HG03460 (cell line): Measurements from ENCODE around the gene BAD.

Source experiments
- ATAC-seq: cut with Tn5 transposase; IDR thresholded peaks from one replicate; pipeline ENCODE4 v1.9.1; 2021; ENCODE audit not compliant: unreplicated experiment

Gene BAD

DNA sequence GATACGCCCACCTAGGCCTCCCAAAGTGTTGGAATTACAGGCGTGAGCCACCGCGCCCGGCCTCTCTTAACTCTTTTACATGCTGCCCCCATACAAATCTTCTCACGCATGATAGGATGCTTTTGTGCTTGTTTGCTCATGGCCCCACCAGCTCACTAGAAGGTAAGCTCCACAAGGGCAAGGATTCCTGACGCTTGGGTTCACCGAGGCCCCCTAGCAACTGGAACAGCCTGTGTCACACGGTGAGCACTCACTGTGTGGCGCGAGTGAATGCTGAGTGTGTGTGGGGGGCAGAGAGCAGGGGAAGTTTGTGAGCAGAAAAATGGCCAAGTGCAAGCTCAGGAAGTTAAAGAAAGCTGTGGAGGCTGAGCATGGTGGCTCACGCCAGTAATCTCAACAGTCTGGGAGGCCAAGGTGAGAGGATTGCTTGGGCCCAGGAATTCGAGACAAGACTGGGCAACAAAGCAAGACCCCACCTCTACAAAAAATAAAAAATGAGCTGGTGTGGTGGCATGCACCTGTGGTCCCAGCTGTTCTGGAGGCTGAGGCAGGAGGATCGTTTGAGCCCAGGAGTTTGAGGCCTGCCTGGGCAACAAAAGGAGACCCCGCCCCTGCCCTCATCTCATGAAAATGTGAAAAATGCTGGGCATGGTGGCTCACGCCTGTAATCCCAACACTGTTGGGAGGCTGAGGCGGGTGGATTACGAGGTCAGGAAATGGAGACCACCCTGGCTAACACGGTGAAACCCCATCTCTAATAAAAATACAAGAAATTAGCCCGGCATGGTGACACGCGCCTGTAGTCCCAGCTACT is 2.3 kb downstream of the BAD start:
- ATAC-seq = no peak

DNA sequence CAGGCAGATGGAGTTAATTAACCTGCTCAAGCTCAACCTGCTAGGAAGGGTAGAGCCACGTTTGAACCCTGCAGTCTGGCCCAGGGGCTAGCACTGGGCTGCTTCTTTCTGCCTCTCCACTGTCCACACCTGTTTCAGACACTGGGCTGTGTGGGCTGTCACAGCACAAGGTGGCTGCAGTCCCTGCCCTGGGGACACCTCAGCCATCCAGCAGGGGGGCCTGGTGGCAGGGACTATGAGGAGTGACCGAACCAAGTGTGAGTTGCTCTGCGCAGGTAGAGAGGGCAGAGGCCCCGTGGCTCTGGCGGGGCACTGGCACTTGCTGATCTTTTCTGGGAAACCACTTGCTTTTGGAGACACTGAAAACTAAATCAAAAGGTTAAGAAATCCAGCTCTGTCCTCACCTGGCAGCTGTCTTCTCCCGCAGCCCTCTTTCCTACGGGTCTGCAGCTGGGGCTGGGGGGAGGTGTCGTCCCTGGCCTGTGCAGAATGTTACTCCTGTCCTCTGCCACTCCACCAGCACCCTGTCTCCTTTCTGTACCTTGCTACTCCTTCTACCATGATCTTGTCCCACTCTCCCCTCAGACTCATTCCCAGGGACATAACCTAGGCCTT is 5.8 kb downstream of the BAD start:
- no peak for ATAC-seq

DNA sequence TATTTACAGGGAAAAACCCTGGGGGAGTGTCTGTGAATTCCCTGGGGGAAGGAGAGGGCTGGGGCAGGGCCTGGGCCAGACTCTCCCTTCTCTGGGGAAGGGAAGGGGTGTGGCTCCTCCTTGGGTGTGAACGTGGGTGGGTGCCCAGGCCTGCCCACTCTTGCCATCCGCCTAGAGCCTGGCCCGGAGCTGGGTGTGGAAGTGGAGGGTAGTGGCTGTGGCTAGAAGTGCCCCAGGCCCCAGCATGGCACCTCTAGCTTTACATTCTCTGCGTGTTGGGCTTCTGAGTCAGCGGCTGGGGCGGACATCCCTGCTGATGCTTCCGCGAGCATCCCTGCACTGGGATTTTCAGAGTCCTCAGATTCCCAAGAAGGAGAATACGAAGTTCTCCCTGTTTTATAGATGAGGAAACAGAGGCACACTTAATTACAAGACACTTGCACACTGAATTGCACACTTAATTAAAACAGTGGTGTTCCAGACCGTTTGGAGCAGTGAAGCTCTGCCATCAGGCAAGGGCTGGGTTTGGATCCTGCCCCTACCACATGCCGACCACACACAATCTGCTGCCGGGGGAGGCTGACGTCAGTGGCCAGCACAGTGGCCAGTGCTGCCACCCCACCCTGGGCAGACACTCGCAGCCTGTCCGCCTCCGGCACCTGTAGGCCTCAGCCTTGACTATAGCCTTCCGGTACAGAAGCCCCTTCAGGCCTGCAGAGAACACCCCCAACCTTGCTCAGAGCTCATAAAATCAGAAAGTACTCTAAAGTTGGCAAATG is 7.6 kb downstream of the BAD start:
- ATAC-seq = no peak

DNA sequence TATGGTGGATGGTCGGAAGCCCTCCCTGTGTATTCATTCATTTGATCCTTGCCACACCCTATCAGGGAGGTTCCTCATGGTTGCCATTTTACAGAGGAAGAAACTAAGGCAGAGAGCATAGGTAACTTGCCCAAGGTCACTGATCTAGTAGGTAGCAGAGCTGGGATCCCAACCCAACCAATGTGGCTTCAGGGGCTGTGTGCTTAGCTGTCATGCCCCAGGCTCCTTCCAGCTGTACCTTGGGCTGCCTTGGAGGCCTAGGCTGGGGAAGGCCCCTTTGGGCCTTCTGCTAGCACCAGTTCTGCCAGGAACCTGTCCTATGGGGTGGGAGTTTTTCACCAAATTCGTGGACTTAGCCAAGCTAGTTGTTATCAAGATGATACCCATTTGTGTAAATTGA is 8.6 kb downstream of the BAD start:
- no peak for ATAC-seq

DNA sequence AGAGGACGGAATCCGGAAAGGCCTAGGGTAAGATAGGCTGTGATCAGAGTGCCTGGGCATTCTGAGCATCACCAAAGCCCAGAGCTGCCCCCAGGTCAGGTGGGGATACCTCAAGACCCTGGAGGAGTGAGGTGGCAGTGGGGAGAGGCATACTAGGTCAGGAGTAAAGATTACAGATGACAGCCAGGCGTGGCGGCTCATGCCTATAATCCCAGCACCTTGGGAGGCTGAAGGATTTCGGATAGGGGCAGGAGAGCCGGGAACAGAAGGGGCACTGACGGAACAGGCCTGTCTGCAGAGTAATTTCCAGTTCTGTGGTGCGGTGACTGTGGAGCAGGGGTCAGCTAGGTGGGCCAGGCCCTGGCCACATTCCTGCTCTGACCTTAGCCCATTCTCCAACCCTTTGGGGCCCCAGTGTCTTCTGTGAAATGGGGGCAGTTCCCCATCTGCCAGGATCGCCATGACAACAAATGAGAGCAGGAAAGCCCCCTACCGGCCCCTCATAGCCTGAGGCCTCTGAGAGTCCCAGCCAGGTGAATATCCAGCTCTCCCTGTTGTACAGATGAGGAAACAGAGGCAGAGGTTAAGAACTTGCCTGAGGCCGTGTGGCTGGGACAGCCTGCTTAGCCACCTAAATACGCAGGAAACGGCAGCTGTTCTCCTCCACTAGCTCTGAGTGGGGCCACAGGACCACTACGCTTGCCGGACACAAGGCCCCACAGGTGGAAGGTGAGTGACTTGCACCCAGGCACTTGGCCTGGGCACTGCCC is 9.2 kb downstream of the BAD start:
- ATAC-seq = no peak

DNA sequence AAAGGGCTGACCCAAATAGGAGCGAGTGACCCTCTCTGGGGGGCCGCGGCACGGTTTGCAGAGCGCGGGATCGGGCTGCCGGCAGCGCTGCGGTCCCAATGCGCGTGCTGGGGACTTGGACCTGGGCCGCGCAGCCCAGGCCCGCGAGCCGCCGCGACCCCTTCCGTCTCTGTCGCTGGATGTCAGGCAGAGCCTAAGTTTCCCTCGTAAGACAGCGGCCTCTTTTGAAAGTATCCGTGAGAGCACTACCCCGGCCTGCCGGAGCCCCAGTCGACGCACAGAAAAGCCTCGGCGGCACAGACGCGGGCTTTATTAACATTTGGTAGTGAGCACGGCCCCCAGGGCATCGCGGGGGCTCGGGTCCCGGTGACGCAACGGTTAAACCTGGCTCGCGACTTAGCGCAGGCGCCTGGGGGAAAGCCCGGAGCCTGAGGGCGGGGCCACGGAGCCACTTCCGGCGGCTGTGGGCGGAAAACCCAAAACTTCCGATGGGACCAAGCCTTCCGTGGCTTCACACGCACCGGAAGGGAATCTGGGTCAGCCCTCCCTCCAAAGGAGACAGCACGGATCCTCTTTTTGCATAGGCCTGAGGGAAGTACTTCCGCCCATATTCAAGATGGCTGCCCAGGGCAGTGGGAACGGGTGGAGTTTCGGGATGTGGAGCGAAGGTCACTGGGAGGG is 14.8 kb downstream of the BAD start:
- peak; percentile 59 for ATAC-seq

DNA sequence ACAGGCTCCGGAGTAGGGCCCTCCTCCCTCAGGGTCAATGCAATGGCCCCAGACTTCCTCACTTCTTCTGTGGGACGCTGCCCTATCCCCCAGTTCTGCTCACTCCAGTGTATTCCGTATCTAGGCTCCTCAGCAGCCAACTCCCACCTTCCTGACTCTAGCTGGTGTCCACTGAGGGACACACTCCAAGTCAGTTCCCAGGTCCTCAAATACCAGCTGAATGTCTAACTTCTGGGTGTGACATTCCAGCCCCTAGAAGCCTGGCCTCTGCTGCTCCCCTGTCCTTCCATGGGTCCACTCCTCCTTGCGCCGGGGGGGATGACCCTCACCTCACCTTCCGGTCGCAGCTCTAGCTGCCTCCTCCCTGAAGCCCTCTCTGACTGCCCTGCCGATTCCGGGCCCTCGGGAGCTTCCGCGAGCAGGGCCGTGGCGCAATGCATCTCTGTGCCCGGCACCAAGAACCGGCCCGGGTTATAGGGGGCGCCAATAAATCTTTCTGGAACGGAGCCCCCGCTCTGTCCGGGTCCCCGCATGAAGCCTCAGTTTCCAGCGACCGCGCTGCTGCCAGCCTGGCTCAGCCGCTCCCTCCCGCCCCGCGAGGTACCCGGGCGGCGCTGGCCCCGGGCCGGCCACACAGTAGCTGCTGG is 15.4 kb downstream of the BAD start:
- ATAC-seq = peak; percentile 11

DNA sequence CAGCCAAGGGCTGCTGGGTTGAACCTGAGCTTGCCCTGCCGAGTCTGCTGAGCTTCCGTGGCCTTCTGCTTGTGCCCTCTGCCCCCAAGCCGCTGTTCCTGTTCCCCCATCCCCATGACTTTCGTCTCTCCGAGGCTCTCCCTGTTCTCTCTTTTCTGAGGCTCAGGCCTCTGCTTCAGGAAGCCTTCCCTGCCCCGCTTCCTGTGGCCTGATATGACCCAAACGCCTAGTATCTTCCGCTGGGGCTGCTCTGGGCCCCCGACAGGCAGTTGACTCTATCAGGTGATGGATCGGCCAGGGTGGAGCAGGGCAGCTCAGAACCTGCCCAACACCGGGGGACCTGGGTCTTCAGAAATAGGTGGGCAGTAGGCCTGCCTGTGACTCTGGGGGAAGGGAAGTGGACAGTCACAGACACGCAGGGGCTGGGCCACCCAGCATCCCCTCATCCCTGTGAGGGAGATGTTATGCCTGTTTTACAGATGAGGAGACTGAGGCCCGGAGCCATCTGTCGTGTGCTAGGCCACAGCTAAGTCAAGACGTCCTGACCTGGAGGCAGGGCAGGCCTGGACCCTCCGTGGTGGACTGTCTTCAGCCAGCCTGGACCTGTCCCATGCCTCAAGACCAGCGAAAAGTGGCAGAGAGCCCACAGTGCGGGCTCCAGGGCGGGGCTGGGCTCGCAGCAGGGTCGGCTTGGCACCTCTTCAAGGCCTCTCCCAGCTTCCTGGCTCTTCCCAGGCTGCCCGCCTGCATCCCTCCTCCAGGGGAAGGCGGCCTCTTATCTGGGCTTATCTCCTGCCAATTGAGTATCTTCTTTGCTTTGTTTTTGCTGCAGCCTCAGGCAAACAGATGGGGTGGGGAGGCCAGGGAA is 16.2 kb downstream of the BAD start:
- ATAC-seq = no peak

DNA sequence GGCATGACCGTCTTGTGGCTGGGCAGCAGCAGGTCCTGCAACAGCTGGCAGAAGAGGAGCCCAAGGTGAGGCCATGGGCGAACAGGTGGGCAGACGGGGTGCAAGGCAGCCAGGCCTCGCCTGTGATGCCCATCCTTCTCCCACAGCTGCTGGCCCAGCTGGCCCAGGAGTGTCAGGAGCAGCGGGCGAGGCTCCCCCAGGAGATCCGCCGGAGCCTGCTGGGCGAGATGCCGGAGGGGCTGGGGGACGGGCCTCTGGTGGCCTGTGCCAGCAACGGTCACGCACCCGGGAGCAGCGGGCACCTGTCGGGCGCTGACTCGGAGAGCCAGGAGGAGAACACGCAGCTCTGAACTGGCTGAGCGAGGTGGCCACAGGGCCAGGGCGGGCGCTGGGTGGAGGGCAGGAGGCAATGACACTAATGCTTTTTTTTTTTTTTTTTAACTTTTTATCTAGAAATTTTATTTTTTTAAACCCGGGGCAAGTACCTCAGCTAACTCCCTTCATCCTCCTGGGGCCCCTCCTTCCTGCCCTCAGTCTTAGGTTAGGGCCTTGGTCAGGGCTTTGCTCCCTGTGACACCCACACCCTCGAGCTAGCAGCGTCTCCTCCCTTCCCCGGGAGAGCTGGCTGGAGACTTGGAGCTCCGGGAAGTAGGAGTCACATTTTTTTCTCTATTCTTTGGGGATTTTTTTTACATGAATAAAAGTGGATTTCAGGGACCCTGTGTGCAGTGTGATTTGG is 17.1 kb downstream of the BAD start:
- ATAC-seq = no peak

DNA sequence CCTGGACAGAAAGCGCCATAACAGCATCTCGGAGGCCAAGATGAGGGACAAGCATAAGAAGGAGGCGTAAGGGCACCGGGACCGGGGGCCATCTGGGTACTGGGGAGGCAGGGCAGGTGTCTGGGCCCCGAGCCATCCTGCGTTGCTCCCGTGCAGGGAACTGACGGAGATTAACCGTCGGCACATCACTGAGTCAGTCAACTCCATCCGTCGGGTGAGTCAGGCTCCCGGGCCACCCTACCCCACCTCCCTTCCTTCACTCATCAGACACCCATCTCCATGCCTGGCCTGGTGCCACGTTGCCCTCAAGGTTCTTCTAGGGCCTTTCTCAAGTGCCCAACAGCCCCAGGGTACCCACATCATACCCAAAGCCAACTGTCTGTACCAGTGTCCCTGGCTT is 18.1 kb downstream of the BAD start:
- no peak for ATAC-seq

DNA sequence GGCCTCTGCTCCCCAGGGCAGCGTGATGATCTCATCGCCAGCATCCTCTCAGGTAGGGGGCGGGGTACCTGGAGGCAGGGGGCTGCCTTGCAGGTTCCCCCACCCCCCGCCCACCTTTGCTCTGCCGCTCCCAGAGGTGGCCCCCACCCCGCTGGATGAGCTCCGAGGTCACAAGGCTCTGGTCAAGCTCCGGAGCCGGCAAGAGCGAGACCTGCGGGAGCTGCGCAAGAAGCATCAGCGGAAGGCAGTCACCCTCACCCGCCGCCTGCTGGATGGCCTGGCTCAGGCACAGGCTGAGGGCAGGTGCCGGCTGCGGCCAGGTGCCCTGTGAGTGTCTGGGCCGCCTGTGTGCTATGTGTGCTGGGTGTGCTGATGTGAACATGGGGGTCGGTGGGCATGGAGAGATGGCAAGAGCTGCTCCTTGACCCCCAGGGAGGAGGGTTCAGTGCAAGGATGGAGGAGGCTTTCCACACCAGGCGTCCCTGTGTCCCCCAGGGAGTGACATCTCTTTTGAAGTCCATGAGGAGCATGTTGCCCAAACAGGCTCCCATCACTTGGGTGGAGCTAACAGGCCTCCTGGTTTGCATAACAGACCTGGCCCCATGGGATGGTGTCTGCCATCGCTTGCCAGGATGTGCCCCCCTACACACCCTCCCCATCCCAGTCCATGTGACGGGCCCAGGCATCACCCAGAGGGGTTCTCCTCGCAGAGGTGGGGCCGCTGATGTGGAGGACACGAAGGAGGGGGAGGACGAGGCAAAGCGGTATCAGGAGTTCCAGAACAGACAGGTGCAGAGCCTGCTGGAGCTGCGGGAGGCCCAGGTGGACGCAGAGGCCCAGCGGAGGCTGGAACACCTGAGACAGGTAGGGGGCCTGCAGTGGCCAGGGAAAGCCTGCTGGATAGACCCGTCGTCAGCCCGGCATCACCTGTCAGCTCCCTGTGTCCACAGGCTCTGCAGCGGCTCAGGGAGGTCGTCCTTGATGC is 19.0 kb downstream of the BAD start:
- no peak for ATAC-seq

DNA sequence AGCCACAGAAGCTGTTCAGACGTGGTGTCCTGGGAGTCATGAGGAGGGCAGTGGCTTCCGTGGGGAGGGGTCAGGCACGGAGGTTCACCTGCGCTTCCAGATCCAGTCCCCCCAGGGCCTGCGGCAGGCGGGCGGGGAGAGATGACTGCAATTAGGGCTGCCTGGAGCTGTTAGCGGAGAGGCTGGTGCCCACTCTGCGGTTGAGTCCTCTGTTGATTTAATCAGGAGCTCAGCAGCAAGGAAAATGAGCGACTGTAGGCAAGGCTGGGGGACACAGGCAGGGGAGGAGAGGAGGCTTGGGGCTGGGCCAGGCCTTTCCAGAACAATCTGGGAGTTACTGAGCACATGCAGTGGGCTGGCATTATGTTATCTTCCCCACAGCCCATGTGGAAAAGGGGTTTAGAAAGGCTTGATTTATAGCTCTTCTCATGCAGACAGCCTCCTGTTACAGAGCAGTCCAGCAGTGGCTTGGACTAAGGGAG is 20.1 kb downstream of the BAD start:
- ATAC-seq = no peak

DNA sequence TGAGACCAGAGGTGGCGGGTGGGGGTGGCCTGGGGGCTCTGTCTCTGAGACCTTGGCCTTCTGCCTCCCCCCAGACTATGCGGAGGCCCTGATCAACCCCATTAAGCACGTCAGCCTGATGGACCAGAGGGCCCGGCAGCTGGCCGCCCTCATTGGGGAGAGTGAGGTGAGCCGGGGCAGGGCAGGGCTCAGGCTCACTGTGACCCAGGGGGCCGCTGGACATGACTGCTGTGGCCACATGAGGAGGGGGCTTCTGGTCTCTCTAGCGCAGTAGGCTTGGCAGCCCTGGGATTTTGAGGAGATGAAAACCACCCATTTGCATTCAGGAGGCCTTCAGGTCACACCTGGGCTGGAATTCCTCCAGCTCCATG is 20.5 kb downstream of the BAD start:
- ATAC-seq = no peak

DNA sequence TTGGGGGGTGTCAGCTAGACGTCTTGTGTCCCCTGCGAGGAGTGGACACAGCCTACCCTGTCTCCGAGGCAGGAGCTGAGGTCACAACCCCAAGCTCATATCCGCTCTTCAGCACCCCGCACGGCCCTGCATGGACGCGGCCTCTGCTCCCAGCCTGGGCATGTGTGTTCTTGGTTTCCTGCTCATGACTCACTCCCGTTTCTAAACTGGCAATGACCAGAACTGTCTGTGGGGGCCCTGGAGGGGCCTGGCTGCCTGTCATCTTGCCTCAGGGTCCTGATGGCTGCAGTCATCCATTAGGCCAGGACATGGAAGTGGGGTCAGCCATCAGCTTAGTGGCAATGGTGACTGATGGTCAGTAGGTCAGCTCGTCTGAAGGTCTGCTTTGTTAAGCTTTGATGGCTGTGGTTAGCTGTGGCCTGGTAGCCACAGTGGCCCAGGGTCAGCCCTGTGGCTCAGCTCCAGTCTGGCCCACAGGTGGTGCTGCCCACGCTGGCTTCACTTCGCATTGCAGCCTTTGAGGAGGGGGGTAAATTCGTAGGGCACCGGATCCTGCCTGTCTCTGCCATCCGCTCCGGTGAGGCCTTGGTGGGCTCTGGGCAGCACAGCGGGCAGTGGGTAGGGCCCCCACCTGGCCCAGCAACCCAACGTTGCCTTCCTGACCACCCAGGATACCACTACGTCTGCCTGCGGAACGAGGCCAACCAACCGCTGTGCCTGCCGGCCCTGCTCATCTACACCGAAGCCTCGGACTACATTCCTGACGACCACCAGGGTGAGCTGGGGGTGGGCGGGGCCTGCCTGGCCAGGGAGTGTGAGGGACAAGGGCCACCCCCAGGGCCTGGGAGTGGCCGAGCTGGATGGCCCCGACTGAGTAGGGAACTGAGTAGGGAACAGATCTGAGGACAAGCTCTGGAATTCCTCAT is 21.2 kb downstream of the BAD start:
- ATAC-seq = no peak

DNA sequence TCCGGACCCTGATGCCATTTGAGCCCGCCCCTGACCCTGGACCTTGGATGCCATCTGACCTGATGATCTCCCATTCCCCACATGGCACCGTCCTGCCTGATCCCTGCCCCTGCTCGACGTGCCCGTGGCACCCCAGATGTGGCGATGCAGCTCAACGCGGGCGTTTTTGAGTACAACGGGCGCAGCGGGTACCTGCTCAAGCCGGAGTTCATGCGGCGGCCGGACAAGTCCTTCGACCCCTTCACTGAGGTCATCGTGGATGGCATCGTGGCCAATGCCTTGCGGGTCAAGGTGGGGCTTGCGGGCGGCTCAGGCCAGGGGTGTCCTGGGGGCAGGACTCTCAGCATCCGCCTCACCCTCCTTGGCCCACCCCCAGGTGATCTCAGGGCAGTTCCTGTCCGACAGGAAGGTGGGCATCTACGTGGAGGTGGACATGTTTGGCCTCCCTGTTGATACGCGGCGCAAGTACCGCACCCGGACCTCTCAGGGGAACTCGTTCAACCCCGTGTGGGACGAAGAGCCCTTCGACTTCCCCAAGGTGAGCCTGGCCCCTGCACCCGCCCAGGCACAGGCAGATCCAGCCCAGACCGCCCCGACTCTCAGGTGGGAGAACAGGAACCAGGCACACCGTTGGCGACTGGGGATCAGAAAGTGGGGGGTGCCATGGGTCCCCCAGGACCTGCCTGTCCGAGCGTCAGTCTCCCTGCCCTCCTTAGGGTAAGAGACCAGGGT is 22.0 kb downstream of the BAD start:
- no peak for ATAC-seq
